GM12892 (cell line): ENCODE results near the gene TGIF2LX.
"Not testable (repeated sequence)": the region's sequence is repeated elsewhere in the genome, so short reads cannot be mapped to it uniquely, and the experiment has no call there.

ENCODE experiments used
- POLR2A ChIP-seq: IDR thresholded peaks from 2 replicates; pipeline ENCODE4 v1.6.1; 2011; ENCODE audit warnings: low read depth, low read length, control low read depth
- TAF1 ChIP-seq: IDR thresholded peaks from 2 replicates; pipeline ENCODE4 v1.6.1; 2011; ENCODE audit warnings: low read depth, mild to moderate bottlenecking, control low read depth, low read length, borderline replicate concordance

DNA sequence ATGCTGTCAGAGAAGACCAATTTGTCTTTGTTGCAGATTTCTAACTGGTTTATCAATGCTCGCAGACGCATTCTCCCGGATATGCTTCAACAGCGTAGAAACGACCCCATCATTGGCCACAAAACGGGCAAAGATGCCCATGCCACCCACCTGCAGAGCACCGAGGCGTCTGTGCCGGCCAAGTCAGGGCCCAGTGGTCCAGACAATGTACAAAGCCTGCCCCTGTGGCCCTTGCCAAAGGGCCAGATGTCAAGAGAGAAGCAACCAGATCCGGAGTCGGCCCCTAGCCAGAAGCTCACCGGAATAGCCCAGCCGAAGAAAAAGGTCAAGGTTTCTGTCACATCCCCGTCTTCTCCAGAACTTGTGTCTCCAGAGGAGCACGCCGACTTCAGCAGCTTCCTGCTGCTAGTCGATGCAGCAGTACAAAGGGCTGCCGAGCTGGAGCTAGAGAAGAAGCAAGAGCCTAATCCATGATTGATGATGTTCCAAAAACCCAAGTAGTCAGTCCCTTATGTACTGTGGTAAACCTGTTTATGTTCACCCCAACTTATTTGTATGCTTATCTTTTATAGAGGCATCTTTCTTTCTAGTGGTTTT lies 728 bp downstream of the TGIF2LX start:
- not testable (repeated sequence) for TF ChIP-seq TAF1, POLR2A
